Thoracic aorta (tissue), 2 donors: Measurements from ENCODE around the gene ZBBX. TPM values are rescaled to one million over a fixed set of nuclear protein-coding genes. Genes with fewer than 3 reads are reported as not detected.

Source experiments
- ATAC-seq: fragments of 150-250 bp; one replicate; pipeline ENCODE4 v1.8.0; 2017; ENCODE audit warnings: low read depth; ENCODE audit not compliant: insufficient number of reproducible peaks, low FRiP score
- DNase-seq: peaks from one replicate; pipeline ENCODE4 v3.0.0-alpha.2; 2020; ENCODE audit warnings: low spot score
- H3K27ac ChIP-seq, 2 donors: fragments of 200-600 bp; sonication (generic); 1 replicate in 1 of 2; 2 replicates in 1 of 2; pipeline ENCODE4 v1.5.1; 2016; ENCODE audit warnings: mild to moderate bottlenecking in 2 of 2, moderate library complexity in 2 of 2
- H3K27me3 ChIP-seq: fragments of 200-600 bp; sonication (generic); replicated peaks from 2 replicates; pipeline ENCODE4 v1.6.0; 2016; ENCODE audit warnings: mild to moderate bottlenecking; ENCODE audit not compliant: insufficient read depth
- H3K36me3 ChIP-seq: fragments of 200-600 bp; sonication (generic); one replicate; pipeline ENCODE4 v1.5.1; 2016
- H3K4me1 ChIP-seq, 2 donors: fragments of 200-600 bp; sonication (generic); 1 replicate in 1 of 2; 2 replicates in 1 of 2; pipeline versions ENCODE4 v1.5.1 to v1.6.0; 2016; ENCODE audit warnings: low read depth in 2 of 2, mild to moderate bottlenecking in 1 of 2; ENCODE audit not compliant: control insufficient read depth in 1 of 2
- H3K4me3 ChIP-seq: fragments of 200-600 bp; sonication (generic); 2 replicates; pipeline ENCODE4 v1.5.1; 2016; ENCODE audit warnings: mild to moderate bottlenecking
- H3K9me3 ChIP-seq: fragments of 200-600 bp; sonication (generic); 2 replicates; pipeline ENCODE4 v1.5.1; 2016
- CTCF ChIP-seq: fragments of 200-600 bp; sonication (generic); IDR thresholded peaks from one replicate; pipeline ENCODE4 v1.5.1; 2019; ENCODE audit warnings: antibody characterized with exemption
- total RNA-seq, 2 donors: library from RNA; depleted of rRNA; stranded (reverse); fragments of >200 nt; gene quantifications; one replicate each; pipeline versions ENCODE4 v1.1.0 to v1.2.3, GENCODE V29; 2016

ZBBX gene
- total RNA-seq, 2 donors from 2014 or later, result not detected

GRCh38 chr3:167300207-167300606, 79.9 kb downstream of the ZBBX start:
- Histone ChIP-seq H3K4me1 (no peaks in the 10 kb centered on the region), H3K27me3 (no peaks in the 10 kb centered on the region), H3K4me3 (no peak overlapping the region), H3K27ac (no peak overlapping the region), H3K9me3 (no peaks in the 10 kb centered on the region), H3K36me3 (no peaks in the 10 kb centered on the region)
- DNase-seq (no peak), ATAC-seq (no peak)
- TF ChIP-seq CTCF, result no peak

- no peaks in the 10 kb centered on the region for H3K9me3 ChIP-seq
- no peak overlapping the region for H3K27ac ChIP-seq
- no peaks in the 10 kb centered on the region for H3K36me3 ChIP-seq
- no peak overlapping the region for H3K4me3 ChIP-seq
- no peaks in the 10 kb centered on the region for H3K27me3 ChIP-seq
- DNase-seq (no peak), ATAC-seq (no peak)
- no peak for TF ChIP-seq CTCF
- H3K4me1 ChIP-seq, result no peaks in the 10 kb centered on the region
These were observed 90.7 kb downstream of the ZBBX start for GRCh38 chr3:167289435-167289834.

GRCh38 chr3:167288737-167289136, 91.4 kb downstream of the ZBBX start:
- Histone ChIP-seq H3K4me3 (no peak overlapping the region), H3K9me3 (no peaks in the 10 kb centered on the region), H3K27me3 (no peaks in the 10 kb centered on the region), H3K27ac (no peak overlapping the region), H3K36me3 (no peaks in the 10 kb centered on the region), H3K4me1 (no peaks in the 10 kb centered on the region)
- ATAC-seq (no peak), DNase-seq (no peak)
- no peak for TF ChIP-seq CTCF

- TF ChIP-seq CTCF, result no peak
- DNase-seq (no peak), ATAC-seq (no peak)
- no peaks in the 10 kb centered on the region for H3K9me3 ChIP-seq
- H3K27me3 ChIP-seq, result no peaks in the 10 kb centered on the region
- H3K4me1 ChIP-seq, result no peaks in the 10 kb centered on the region
- no peaks in the 10 kb centered on the region for H3K36me3 ChIP-seq
- H3K27ac ChIP-seq, result no peak overlapping the region
- H3K4me3 ChIP-seq, result no peak overlapping the region
These were observed 92.8 kb downstream of the ZBBX start for GRCh38 chr3:167287308-167287707.

- TF ChIP-seq CTCF, result no peak
- Histone ChIP-seq H3K4me3 (no peak overlapping the region), H3K27ac (no peak overlapping the region), H3K4me1 (no peaks in the 10 kb centered on the region), H3K27me3 (no peaks in the 10 kb centered on the region), H3K9me3 (no peaks in the 10 kb centered on the region), H3K36me3 (no peaks in the 10 kb centered on the region)
- no peak for ATAC-seq
- DNase-seq, result no peak
These were observed 105.8 kb downstream of the ZBBX start for GRCh38 chr3:167274141-167274874.
